ENCODE measurements around the gene INTS6.

DNA sequence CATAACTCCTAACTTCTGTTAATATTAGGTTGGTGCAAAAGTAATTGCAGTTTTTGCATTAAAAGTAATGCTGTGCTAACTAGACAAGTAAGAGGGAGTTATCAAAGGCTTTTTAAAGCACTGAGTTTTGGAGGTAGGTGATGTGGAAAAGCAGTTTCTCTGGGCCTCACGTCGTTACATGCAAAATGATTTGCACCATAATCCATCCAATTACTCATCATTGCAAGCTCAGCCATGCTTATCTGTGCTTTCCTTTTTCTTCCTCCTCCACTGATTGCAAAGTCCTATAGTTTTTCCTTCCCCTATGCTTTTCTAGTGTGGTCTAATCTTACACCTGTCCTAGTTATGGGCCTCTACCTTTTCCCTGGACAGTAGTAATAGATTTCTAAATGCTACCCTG is 35.4 kb upstream of the INTS6 start:
- TF ChIP-seq EZH2 (IDR thresholded peaks at IDR 0.05; ENCODE audit: insufficient read depth, poor library complexity, severe bottlenecking), result no peak
- no peak for TF ChIP-seq EZH2phosphoT487 (IDR thresholded peaks at IDR 0.05; ENCODE audit: insufficient read depth, low read depth)
